ENCODE measurements around the gene ZNF558. TPM values are rescaled to one million over a fixed set of nuclear protein-coding genes. Genes with fewer than 3 reads are reported as not detected.

The ZNF558 gene
- polyA plus RNA-seq, 1 experiment = 16.9 TPM

- POLR2A ChIA-PET = no interaction called here
- no peak for DNase-seq (ENCODE audit: low read depth)
- TF ChIP-seq, protein P1, sequence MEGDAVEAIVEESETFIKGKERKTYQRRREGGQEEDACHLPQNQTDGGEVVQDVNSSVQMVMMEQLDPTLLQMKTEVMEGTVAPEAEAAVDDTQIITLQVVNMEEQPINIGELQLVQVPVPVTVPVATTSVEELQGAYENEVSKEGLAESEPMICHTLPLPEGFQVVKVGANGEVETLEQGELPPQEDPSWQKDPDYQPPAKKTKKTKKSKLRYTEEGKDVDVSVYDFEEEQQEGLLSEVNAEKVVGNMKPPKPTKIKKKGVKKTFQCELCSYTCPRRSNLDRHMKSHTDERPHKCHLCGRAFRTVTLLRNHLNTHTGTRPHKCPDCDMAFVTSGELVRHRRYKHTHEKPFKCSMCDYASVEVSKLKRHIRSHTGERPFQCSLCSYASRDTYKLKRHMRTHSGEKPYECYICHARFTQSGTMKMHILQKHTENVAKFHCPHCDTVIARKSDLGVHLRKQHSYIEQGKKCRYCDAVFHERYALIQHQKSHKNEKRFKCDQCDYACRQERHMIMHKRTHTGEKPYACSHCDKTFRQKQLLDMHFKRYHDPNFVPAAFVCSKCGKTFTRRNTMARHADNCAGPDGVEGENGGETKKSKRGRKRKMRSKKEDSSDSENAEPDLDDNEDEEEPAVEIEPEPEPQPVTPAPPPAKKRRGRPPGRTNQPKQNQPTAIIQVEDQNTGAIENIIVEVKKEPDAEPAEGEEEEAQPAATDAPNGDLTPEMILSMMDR (IDR thresholded peaks at IDR 0.05; ENCODE audit: insufficient read depth, low read depth, low read length) = no peak
- Histone ChIP-seq H3K27me3 (ENCODE audit: control insufficient read depth, insufficient read depth, low read length) (no peaks in the 10 kb centered on the region), H3K36me3 (ENCODE audit: control insufficient read depth, insufficient read depth, low read length) (no peaks in the 10 kb centered on the region), H3K4me3 (ENCODE audit: low read depth, low read length) (no peak overlapping the region)
- CTCF ChIA-PET = no interaction called here
Measured at GRCh38 chr19:8866344-8866743, 34.2 kb upstream of the ZNF558 start.

DNA sequence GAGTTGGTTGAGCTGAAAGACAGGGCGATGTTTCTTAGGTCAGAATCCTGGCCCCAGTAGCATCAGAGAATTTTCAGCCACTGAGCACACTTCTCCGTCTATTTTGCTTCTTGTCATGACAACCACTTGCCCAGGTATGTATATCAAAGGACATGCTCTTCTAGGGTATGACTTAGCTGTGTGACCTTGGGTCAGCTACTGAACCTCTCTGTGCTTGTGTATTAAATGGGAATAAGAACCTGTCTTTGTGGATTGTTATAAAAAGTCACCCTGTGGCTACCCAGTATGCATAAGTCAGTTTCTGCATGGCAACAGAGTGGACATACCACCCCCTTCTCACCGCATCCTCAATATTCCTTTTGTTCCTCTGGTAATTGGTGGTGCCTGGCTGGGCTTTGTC, 26.2 kb upstream of the ZNF558 start:
- POLR2A ChIA-PET = no interaction called here
- CTCF ChIA-PET = no interaction called here
- Histone ChIP-seq H3K36me3 (ENCODE audit: control insufficient read depth, insufficient read depth, low read length) (no peaks in the 10 kb centered on the region), H3K4me3 (ENCODE audit: low read depth, low read length) (no peak overlapping the region), H3K27me3 (ENCODE audit: control insufficient read depth, insufficient read depth, low read length) (no peaks in the 10 kb centered on the region)
- TF ChIP-seq, protein P1 (IDR thresholded peaks at IDR 0.05; ENCODE audit: insufficient read depth, low read depth, low read length) = no peak
- DNase-seq (ENCODE audit: low read depth) = no peak

- Histone ChIP-seq H3K36me3 (ENCODE audit: control insufficient read depth, insufficient read depth, low read length) (no peaks in the 10 kb centered on the region), H3K27me3 (ENCODE audit: control insufficient read depth, insufficient read depth, low read length) (no peaks in the 10 kb centered on the region), H3K4me3 (ENCODE audit: low read depth, low read length) (no peak overlapping the region)
- ChIA-PET CTCF (no interaction called here), POLR2A (no interaction called here)
- no peak for DNase-seq (ENCODE audit: low read depth)
- TF ChIP-seq, protein P1 (IDR thresholded peaks at IDR 0.05; ENCODE audit: insufficient read depth, low read depth, low read length) = no peak
Measured at GRCh38 chr19:8850488-8850887, 18.4 kb upstream of the ZNF558 start.

DNA sequence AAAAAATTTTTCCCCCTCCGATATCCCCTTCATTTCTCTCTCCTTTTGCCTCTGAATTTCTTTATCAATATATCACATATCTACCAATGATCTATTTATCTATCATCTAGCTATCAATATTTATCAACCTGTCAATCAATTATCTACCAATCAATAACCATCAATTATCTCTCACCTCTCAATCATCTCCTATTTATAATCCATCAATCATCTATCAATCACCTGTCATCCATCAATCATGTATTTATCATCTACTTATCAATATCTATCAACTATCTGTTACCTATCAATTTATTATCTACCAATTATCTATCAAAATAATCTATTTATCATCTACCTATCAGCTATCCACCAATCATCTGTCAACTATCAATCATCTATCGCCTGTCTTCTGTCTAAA, 17.1 kb upstream of the ZNF558 start:
- no peaks in the 10 kb centered on the region for H3K36me3 ChIP-seq (ENCODE audit: control insufficient read depth, insufficient read depth, low read length)
- no peak overlapping the region for H3K4me3 ChIP-seq (ENCODE audit: low read depth, low read length)
- TF ChIP-seq, protein P1 (IDR thresholded peaks at IDR 0.05; ENCODE audit: insufficient read depth, low read depth, low read length) = no peak
- CTCF ChIA-PET = no interaction called here
- no peak for DNase-seq (ENCODE audit: low read depth)
- POLR2A ChIA-PET = no interaction called here
- H3K27me3 ChIP-seq (ENCODE audit: control insufficient read depth, insufficient read depth, low read length) = no peaks in the 10 kb centered on the region

- ChIA-PET CTCF (interaction anchor here (1.2 kb wide), 1 partner anchor 9 kb away, joined by 3 read pairs; no protein-coding TSS in a partner anchor), POLR2A (no interaction called here)
- no peak for DNase-seq (ENCODE audit: low read depth)
- H3K27me3 ChIP-seq (ENCODE audit: control insufficient read depth, insufficient read depth, low read length) = no peaks in the 10 kb centered on the region
- no peak overlapping the region for H3K4me3 ChIP-seq (ENCODE audit: low read depth, low read length)
- no peaks in the 10 kb centered on the region for H3K36me3 ChIP-seq (ENCODE audit: control insufficient read depth, insufficient read depth, low read length)
- TF ChIP-seq, protein P1 (IDR thresholded peaks at IDR 0.05; ENCODE audit: insufficient read depth, low read depth, low read length) = no peak
Measured at GRCh38 chr19:8846819-8847218, 14.7 kb upstream of the ZNF558 start.

Measured in BJ (cell line).